ENCODE results near the gene KLHL29. TPM values are rescaled to one million over a fixed set of nuclear protein-coding genes. Genes with fewer than 3 reads are reported as not detected.

Gene KLHL29
- total RNA-seq, 2 experiments from 2014 or later: 0.10 to 0.33 TPM

- Mint-ChIP-seq H3K27ac (no peak overlapping the region), H3K36me3 (ENCODE audit: low read depth) (no peaks in the 10 kb centered on the region), H3K4me1 (no peaks in the 10 kb centered on the region), H3K4me3 (no peak overlapping the region), H3K9me3 (no peaks in the 10 kb centered on the region), H3K27me3 (no peaks in the 10 kb centered on the region)
- DNase-seq: no peak
- ChIA-PET CTCF (no interaction called here), POLR2A (no interaction called here)
These were observed 306.1 kb downstream of the KLHL29 start for GRCh38 chr2:23691106-23691470.

DNA sequence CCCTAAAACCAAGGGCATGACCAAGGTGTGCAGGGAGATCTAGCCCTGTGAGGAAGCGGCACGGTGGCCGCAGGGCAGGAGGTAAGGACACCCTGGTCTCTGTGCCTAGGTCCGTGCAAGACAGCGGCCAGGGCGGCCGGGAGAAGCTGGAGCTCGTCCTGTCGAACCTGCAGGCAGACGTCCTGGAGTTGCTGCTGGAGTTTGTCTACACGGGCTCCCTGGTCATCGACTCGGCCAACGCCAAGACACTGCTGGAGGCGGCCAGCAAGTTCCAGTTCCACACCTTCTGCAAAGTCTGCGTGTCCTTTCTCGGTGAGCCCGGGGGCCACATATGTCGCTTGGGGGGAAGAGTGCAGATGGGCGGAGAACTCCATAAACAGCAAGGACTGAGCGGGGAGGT is 306.6 kb downstream of the KLHL29 start:
- H3K9me3 Mint-ChIP-seq: no peaks in the 10 kb centered on the region
- CTCF ChIA-PET: no interaction called here
- DNase-seq: no peak
- H3K4me3 Mint-ChIP-seq: no peak overlapping the region
- no peaks in the 10 kb centered on the region for H3K4me1 Mint-ChIP-seq
- no peak overlapping the region for H3K27ac Mint-ChIP-seq
- H3K27me3 Mint-ChIP-seq: no peaks in the 10 kb centered on the region
- POLR2A ChIA-PET: no interaction called here
- H3K36me3 Mint-ChIP-seq (ENCODE audit: low read depth): no peaks in the 10 kb centered on the region

- Mint-ChIP-seq H3K27ac (no peak overlapping the region), H3K4me1 (no peaks in the 10 kb centered on the region), H3K36me3 (ENCODE audit: low read depth) (no peaks in the 10 kb centered on the region), H3K27me3 (no peaks in the 10 kb centered on the region), H3K9me3 (no peaks in the 10 kb centered on the region), H3K4me3 (no peak overlapping the region)
- POLR2A ChIA-PET: no interaction called here
- CTCF ChIA-PET: no interaction called here
- no peak for DNase-seq
These were observed 307.3 kb downstream of the KLHL29 start for GRCh38 chr2:23692263-23692662.

- H3K27ac Mint-ChIP-seq: no peak overlapping the region
These were observed 308.0 kb downstream of the KLHL29 start for GRCh38 chr2:23692851-23693605.

GRCh38 chr2:23693606-23693951 is 308.6 kb downstream of the KLHL29 start:
- CTCF ChIA-PET: no interaction called here
- Mint-ChIP-seq H3K4me3 (no peak overlapping the region), H3K9me3 (no peaks in the 10 kb centered on the region), H3K4me1 (no peaks in the 10 kb centered on the region), H3K36me3 (ENCODE audit: low read depth) (no peaks in the 10 kb centered on the region), H3K27ac (no peak overlapping the region), H3K27me3 (no peaks in the 10 kb centered on the region)
- POLR2A ChIA-PET: no interaction called here
- no peak for DNase-seq

More at GRCh38 chr2:23692851-23693605, 308.0 kb downstream of the KLHL29 start:
- Mint-ChIP-seq H3K36me3 (ENCODE audit: low read depth) (no peaks in the 10 kb centered on the region), H3K4me1 (no peaks in the 10 kb centered on the region), H3K4me3 (no peak overlapping the region), H3K9me3 (no peaks in the 10 kb centered on the region), H3K27me3 (no peaks in the 10 kb centered on the region)
- DNase-seq: no peak
- CTCF ChIA-PET: no interaction called here
- POLR2A ChIA-PET: no interaction called here

- POLR2A ChIA-PET: no interaction called here
- no peak overlapping the region for H3K4me3 Mint-ChIP-seq
- no peak for DNase-seq
- H3K4me1 Mint-ChIP-seq: no peaks in the 10 kb centered on the region
- H3K27me3 Mint-ChIP-seq: no peaks in the 10 kb centered on the region
- H3K36me3 Mint-ChIP-seq (ENCODE audit: low read depth): no peaks in the 10 kb centered on the region
- no peaks in the 10 kb centered on the region for H3K9me3 Mint-ChIP-seq
- CTCF ChIA-PET: no interaction called here
- no peak overlapping the region for H3K27ac Mint-ChIP-seq
These were observed 309.4 kb downstream of the KLHL29 start for GRCh38 chr2:23694058-23695045.

GRCh38 chr2:23695214-23695889 is 310.4 kb downstream of the KLHL29 start:
- Mint-ChIP-seq H3K4me3 (no peak overlapping the region), H3K9me3 (no peaks in the 10 kb centered on the region), H3K36me3 (ENCODE audit: low read depth) (no peaks in the 10 kb centered on the region), H3K4me1 (no peaks in the 10 kb centered on the region), H3K27ac (no peak overlapping the region), H3K27me3 (no peaks in the 10 kb centered on the region)
- POLR2A ChIA-PET: interaction anchor here (0.6 kb wide), 1 partner anchor 15 kb away, joined by 3 read pairs; no protein-coding TSS in a partner anchor
- CTCF ChIA-PET: no interaction called here
- no peak for DNase-seq

- ChIA-PET CTCF (no interaction called here), POLR2A (no interaction called here)
These were observed 311.1 kb downstream of the KLHL29 start for GRCh38 chr2:23695890-23696751.

GRCh38 chr2:23696752-23697045 is 311.7 kb downstream of the KLHL29 start:
- Mint-ChIP-seq H3K27me3 (no peaks in the 10 kb centered on the region), H3K4me3 (no peak overlapping the region), H3K27ac (no peak overlapping the region), H3K9me3 (no peaks in the 10 kb centered on the region), H3K36me3 (ENCODE audit: low read depth) (no peaks in the 10 kb centered on the region), H3K4me1 (no peaks in the 10 kb centered on the region)
- POLR2A ChIA-PET: no interaction called here
- no peak for DNase-seq
- CTCF ChIA-PET: no interaction called here

More at GRCh38 chr2:23695890-23696751, 311.1 kb downstream of the KLHL29 start:
- no peaks in the 10 kb centered on the region for H3K9me3 Mint-ChIP-seq
- no peaks in the 10 kb centered on the region for H3K4me1 Mint-ChIP-seq
- no peaks in the 10 kb centered on the region for H3K36me3 Mint-ChIP-seq (ENCODE audit: low read depth)
- no peak overlapping the region for H3K4me3 Mint-ChIP-seq
- no peaks in the 10 kb centered on the region for H3K27me3 Mint-ChIP-seq
- no peak for DNase-seq
- no peak overlapping the region for H3K27ac Mint-ChIP-seq

DNA sequence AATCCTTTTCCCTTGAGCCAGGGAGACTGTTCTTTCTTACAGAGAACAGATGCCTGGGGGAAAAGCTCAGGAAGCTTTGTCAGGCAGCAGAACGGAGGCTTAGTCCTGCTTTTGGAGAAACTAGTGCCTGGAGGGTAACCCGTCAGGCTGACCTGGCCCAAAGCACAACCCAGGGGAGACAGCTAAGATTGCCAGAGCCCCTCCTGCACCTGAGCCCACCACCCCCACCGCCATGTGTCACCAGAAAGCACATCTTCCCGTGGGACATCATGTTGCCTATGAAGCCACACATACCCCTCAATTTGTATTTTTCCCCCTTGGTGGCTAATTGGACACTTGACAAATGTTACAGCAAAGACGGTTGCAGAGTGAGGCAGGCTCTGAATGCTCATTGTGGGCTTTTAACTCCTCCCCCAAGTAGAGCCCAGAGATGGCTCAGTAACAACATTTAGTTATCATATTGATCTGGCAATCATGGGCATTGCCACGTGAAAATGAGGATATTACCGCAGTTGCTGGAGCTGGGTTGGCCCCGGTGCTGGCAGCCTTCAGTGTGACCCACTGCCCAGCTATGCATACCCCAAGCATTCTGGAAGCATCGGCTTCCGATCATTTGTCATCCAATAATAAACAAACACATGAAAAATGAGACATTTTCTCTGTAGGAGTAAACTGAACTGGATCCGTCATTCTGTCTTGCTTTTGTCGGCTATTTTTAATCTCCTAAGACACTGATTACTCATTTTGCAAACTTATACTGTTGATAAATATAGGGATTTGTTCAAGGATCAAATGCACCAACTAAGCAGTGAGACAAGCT is 312.5 kb downstream of the KLHL29 start:
- DNase-seq: no peak
- H3K4me3 Mint-ChIP-seq: no peak overlapping the region
- H3K36me3 Mint-ChIP-seq (ENCODE audit: low read depth): no peaks in the 10 kb centered on the region
- ChIA-PET CTCF (no interaction called here), POLR2A (no interaction called here)
- H3K4me1 Mint-ChIP-seq: no peaks in the 10 kb centered on the region
- H3K9me3 Mint-ChIP-seq: no peaks in the 10 kb centered on the region
- H3K27ac Mint-ChIP-seq: no peak overlapping the region
- no peaks in the 10 kb centered on the region for H3K27me3 Mint-ChIP-seq

- no peaks in the 10 kb centered on the region for H3K36me3 Mint-ChIP-seq (ENCODE audit: low read depth)
- H3K27me3 Mint-ChIP-seq: no peaks in the 10 kb centered on the region
- H3K4me1 Mint-ChIP-seq: no peaks in the 10 kb centered on the region
- ChIA-PET POLR2A (no interaction called here), CTCF (no interaction called here)
- DNase-seq: no peak
- no peak overlapping the region for H3K27ac Mint-ChIP-seq
- no peaks in the 10 kb centered on the region for H3K9me3 Mint-ChIP-seq
- no peak overlapping the region for H3K4me3 Mint-ChIP-seq
These were observed 313.2 kb downstream of the KLHL29 start for GRCh38 chr2:23698116-23698693.
